GM18499 (cell line): Measurements from ENCODE around the gene PIP4K2C.
A peak's percentile ranks its signal among the peaks of the same experiment; 100 is the strongest.
"Not testable (repeated sequence)": the region's sequence is repeated elsewhere in the genome, so short reads cannot be mapped to it uniquely, and the experiment has no call there.

Source experiments
- ATAC-seq: cut with Tn5 transposase; IDR thresholded peaks from one replicate; pipeline ENCODE4 v1.9.1; 2021; ENCODE audit warnings: moderate number of reproducible peaks; ENCODE audit not compliant: insufficient read depth, unreplicated experiment

Gene PIP4K2C

DNA sequence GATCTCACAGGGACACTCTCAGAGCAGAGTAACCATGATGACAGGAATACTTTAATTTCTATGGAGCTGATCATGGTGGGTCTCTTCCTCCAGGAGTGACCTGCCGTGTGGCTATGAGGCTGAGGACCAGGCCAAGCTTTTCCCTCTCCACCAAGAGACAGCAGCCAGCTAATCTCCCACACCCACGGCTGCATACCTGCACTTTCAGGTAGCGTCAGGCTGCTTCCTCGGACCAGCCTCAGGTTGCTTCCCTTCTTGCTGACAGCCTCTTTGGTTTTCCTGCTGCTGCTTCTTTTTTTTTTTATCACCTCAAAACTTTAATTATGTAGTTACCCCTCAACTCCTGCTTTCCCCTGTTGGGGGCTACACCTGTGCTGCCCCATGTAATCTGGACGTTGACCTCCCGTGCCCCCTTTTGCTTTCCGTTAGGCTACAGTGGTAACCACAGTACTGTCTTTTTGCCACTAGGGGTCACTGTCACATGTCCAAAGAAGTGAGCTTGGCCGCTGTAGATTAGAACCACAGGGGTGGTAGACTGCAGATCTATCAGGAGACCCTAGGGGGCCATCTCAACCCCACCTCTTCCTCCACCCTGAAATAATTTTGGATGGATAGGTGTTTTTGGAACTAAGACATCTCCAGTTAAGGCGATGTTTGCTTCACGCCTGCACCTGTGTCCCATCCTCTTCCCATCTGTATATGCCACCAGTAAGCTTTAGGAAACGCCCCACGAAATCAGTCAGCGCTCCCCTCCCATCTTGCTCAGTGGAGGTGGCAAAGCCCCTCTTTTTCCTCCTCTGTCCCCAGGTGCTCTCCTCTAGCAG, 7.8 kb upstream of the PIP4K2C start:
- ATAC-seq = peak; percentile 83

DNA sequence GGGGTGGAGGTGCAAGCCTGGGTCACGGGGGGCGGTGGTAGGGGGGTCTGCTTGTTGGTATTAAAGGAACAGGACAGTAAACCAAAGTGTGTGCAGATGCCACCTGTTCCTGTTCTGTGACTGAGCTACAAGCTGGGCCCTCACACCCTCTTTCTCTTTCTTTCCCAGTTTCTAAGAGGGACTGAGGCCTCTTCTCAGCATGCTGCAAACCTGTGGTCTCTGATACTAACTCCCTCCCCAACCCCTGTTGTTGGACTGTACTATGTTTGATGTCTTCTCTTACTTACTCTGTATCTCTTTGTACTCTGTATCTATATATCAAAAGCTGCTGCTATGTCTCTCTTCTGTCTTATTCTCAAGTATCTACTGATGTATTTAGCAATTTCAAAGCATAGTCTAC, 6.9 kb upstream of the PIP4K2C start:
- no peak for ATAC-seq

DNA sequence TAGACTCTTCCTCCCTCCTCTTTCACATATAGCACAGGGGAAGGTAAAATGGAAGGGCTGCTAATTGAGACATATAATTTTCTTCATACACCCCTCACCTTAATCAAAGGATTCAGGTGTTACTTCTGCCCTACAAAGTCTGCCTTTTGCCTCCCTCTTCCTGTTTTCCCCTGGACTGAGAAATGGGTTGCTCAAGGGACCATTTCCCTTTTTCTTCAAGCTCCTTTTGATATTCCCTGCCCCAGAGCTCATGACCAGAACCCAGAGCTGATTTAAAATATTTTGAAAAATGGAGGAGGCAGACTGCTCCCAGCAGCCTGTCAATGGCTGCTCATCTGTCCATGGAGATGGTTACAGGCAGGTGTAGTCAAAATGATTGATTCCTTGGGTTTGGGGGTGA, 6.3 kb upstream of the PIP4K2C start:
- ATAC-seq = no peak

DNA sequence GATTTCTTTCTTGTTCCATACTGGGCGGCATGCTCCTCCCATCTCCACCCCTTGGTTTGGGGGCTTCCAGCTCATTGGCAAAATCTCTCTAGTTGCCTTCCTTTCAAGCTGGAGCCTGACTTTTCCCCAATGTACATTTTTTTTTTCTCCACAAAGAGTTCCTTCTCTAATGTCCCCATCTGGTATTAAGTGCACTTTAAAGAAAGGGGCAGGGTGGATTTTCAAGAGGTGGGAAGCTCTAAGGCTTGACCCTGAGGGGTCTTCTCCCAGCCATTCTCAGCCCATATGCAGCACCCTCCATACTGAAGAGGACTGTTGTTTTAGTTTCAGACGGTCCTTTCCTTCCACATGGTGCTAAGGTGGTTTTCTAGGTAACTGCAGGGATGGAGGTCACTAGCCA, 5.8 kb upstream of the PIP4K2C start:
- ATAC-seq = no peak

DNA sequence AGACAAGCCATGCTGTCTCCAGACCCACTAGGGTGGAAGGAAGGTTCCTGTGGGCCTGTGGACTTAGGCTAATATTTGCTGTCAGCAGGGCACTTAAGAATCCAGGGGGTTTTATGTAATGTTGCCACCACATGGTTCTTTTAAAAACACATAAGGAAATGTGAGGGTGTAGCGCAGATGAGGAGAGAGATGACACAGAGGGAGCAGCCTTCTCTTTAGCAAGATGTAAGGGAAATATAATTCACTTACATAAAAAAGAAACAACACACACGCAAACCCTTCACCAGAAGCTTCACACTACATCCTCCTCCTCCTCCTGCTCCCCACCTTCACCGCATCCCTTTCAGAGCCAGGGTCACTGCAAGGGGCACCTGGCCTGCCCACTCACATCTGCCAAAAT, 4.9 kb upstream of the PIP4K2C start:
- no peak for ATAC-seq

GRCh38 chr12:57586832-57587429, 4.1 kb upstream of the PIP4K2C start:
- no peak for ATAC-seq

DNA sequence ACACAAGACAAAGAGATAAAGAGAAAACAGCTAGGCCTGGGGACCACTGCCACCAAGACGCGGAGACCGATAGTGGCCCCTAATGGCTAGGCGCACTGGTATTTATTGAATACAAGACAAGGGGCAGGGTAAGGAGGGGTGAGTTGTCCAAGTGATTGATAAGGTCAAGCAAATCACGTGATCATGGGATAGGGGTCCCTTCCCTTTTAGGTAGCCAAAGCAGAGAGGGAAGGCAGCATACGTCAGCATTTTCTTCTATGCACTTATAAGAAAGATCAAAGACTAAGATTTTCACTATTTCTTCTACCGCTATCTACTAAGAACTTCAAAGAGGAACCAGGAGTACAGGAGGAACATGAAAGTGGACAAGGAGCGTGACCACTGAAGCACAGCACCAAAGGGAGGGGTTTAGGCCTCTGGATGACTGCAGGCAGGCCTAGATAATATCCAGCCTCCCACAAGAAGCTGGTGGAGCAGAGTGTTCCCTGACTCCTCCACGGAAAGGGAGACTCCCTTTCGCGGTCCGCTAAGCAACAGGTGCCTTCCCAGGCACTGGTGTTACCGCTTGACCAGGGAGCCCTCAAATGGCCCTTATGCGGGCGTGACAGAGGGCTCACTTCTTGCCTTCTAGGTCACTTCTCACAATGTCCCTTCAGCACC, 1.9 kb upstream of the PIP4K2C start:
- ATAC-seq = not testable (repeated sequence)

DNA sequence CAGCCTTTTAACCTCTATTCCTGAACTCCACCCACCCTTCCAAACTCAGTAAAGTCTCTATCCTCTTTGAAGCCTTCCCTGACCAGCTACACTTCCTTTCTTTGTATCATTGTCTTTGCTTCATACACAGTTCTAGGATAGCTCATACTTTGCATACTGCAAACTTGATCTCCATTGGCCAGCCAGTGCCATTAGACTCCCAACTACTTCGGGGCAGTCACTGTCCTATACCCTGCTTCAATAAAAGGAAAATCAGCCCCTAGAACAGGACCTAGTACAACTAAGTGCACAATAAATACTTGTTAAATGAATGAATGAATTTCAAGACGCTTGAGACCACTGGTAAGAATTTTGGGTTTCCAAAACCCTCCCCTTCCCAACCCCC, 521 bp upstream of the PIP4K2C start:
- ATAC-seq = no peak

- no peak for ATAC-seq
Observed at GRCh38 chr12:57591782-57592325, 862 bp downstream of the PIP4K2C start.

- no peak for ATAC-seq
Observed at GRCh38 chr12:57592551-57593165, 1.7 kb downstream of the PIP4K2C start.

- ATAC-seq = no peak
Observed at GRCh38 chr12:57593187-57593586, 2.2 kb downstream of the PIP4K2C start.

DNA sequence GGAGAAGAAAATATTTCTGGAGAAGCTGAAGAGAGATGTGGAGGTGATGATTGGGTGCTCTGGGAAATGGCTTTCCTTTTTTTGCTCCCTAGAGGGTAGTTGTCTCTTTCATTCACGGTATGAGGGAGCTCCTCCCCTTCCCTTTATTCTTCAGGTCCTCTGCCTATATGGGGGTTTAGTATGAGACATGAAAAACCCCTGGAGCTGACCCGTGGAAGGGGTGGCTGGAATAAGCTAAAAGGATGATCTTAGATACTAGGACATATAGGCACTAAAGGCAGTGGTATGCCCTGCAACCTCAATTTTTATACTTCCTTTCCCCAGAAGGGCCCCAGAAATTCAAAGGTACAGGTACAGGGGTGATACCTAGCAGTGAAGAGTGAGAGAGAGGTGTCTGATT, 9.4 kb downstream of the PIP4K2C start:
- no peak for ATAC-seq

- ATAC-seq = no peak
Observed at GRCh38 chr12:57602544-57602943, 11.6 kb downstream of the PIP4K2C start.

GRCh38 chr12:57603324-57603723, 12.3 kb downstream of the PIP4K2C start:
- ATAC-seq = no peak

DNA sequence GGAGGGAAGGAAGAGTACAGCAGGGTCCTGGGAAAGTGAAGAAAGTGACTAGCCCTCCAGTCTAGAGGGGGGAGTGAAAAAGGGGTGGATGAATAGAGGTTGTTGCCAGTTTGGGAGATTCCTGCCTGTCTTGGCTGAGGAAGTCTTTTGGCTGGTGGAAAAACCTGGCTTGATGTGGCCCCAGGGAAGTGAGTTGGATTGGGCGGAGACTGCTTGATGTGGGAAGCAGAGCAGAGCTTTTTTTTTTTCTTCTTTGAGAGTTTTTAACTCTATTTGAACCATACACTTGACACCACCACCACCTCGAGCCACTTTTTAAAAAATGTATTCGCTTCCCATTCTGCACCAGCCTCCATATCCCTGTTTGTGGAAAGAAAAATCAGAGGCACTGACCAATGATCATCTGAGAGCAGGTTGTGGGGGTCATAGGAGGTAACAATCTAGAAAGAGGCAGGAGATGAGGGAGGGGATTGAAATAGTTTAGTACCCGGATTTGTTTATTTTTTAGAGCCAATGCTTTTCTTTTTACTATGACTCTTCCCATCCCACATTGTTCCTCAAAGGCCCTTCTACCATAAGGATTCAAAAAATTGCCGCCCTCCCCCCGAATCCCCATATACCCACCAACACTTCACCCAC, 12.9 kb downstream of the PIP4K2C start:
- no peak for ATAC-seq

DNA sequence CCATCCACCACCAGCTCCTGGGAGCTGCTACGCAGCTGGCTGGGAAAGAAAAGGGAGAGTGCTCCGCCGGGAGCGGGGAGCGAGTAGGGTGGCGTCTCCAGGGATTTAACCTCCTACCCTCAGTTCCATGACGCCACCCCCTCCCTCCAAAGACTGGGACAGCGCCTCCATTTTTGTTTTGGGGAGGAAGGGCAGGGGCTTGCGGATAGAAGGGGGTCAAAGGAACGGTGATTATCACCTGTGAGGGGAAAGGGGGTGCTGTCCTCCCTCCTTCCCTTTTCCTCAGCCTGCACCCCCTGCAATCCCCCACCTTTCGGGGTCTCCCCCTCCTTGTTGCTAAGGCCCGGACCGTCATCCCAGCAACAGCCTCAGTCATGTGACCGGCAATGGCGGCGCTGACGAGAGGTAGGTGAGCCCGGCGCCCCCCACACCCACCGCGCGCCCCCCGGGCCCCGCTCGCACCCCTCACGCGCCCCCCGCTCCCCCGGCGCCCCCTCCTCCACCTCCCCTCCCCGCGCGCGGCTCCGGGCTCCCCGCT, 13.5 kb downstream of the PIP4K2C start, which contains the start of gene DTX3:
TSS of gene DTX3 (plus strand) at position 371 of the 538 bp plus-strand sequence. CDS start 1,694 bp downstream, outside the sequence.
- ATAC-seq = no peak

GRCh38 chr12:57604992-57605810, 14.2 kb downstream of the PIP4K2C start:
- ATAC-seq = no peak

- no peak for ATAC-seq
Observed at GRCh38 chr12:57605811-57606311, 14.9 kb downstream of the PIP4K2C start.

DNA sequence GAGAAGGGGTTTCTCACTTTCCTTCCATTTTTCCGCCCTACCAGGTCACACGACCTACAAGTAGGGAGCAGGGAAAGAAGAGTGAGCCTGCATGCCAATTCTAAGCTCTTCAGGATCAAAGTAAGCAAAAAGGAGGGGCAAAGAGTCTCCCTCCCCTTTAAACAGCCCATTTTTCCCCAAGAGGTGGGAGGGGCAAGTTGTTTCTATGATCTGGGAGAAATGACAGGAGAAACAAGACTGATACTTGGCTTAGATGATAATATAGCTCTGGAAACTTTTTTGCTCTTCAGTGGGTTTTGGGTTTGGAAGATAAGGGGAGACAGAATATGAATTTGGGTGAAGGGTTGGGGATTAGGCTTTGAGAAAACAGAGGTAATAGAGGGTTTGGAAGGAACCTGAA, 15.4 kb downstream of the PIP4K2C start:
- ATAC-seq = no peak
